Activated naive CD8-positive, alpha-beta T cell treated with anti-CD3 and anti-CD28 coated beads for 36 hours (primary cell): ENCODE results near the gene ST3GAL5. TPM values are rescaled to one million over a fixed set of nuclear protein-coding genes. Genes with fewer than 3 reads are reported as not detected.

Source experiments
- DNase-seq: peaks from one replicate; pipeline ENCODE4 v3.0.0; 2021
- H3K27ac Mint-ChIP-seq: one replicate; pipeline ENCODE4 v1.8.0; 2022; ENCODE audit warnings: mild to moderate bottlenecking, moderate library complexity, mixed read lengths
- H3K27me3 Mint-ChIP-seq: one replicate; pipeline ENCODE4 v1.8.0; 2022; ENCODE audit warnings: mild to moderate bottlenecking, mixed read lengths
- H3K36me3 Mint-ChIP-seq: one replicate; pipeline ENCODE4 v1.8.0; 2021; ENCODE audit warnings: mild to moderate bottlenecking, mixed read lengths
- H3K4me1 Mint-ChIP-seq: one replicate; pipeline ENCODE4 v1.8.0; 2021; ENCODE audit warnings: mixed read lengths
- H3K4me3 Mint-ChIP-seq: one replicate; pipeline ENCODE4 v1.8.0; 2022; ENCODE audit warnings: mild to moderate bottlenecking, moderate library complexity, mixed read lengths
- H3K9me3 Mint-ChIP-seq: one replicate; pipeline ENCODE4 v1.8.0; 2022; ENCODE audit warnings: mixed read lengths
- total RNA-seq, 2 experiments: library from RNA; stranded (reverse); gene quantifications; one replicate each; pipeline ENCODE4 v1.2.3, GENCODE V29; 2021

Gene ST3GAL5
- total RNA-seq, 2 experiments from 2014 or later = 14.6 to 15.1 TPM

DNA sequence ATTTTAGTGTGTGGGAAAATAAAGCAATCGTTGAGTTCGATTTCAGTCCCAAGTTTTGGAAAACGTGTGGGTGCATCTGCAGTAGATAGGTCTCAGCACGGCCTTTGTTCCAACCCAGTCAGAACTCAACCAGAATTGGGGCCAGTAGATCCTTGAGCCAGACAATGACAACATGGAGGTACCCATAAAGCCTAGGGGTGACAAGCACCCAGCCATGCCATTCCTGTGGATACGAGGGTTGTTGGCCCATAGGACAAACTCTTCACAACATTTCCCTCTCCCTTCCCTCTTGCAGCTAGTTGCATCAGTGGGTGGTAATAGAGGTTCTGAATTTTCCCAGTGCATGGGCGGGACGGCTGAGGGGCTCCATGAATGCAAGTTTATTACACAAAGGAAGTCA, 60.1 kb downstream of the ST3GAL5 start:
- no peaks in the 10 kb centered on the region for H3K9me3 Mint-ChIP-seq
- DNase-seq = no peak
- no peak overlapping the region for H3K4me3 Mint-ChIP-seq
- H3K36me3 Mint-ChIP-seq = no peaks in the 10 kb centered on the region
- H3K27ac Mint-ChIP-seq = no peak overlapping the region
- peaks cover 23% of the 10 kb centered on the region for H3K4me1 Mint-ChIP-seq
- H3K27me3 Mint-ChIP-seq = no peaks in the 10 kb centered on the region

DNA sequence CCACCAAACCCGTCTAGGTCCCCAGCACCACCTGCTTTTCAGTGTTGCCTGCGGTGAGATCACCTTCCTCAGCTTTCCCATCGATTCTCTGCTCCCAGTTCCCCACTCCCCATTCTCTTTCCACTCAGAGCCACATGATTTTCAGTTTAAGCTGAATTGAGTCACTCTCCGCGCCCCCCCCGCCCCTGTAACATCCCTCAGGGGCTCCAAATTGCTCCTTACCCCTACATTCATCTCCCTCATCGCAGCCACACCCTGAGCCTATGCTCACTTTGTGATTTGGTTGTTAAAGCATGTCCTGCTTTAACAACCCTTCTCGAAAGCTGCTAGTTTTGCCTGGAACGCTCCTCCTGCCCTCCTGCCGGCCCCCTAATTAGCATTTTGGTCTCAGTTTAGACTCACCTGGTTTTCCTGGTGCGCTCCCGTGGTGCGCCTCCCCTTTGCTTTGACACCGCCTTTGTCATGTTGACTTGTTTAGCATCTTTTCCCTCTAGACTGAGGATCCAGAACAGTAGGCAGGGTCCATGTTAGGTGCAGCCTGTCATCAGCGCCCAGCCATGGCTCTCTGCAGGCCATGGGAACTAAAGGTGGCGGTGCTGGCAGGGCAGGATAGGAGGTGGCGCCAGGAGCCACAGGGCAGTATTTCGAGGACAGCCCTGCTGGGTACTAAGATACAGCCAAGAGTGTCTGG, 60.8 kb downstream of the ST3GAL5 start:
- H3K27me3 Mint-ChIP-seq = no peaks in the 10 kb centered on the region
- H3K4me3 Mint-ChIP-seq = no peak overlapping the region
- no peak for DNase-seq
- H3K9me3 Mint-ChIP-seq = no peaks in the 10 kb centered on the region
- H3K27ac Mint-ChIP-seq = peak overlapping the region; percentile 60
- H3K36me3 Mint-ChIP-seq = no peaks in the 10 kb centered on the region
- peaks cover 23% of the 10 kb centered on the region for H3K4me1 Mint-ChIP-seq

DNA sequence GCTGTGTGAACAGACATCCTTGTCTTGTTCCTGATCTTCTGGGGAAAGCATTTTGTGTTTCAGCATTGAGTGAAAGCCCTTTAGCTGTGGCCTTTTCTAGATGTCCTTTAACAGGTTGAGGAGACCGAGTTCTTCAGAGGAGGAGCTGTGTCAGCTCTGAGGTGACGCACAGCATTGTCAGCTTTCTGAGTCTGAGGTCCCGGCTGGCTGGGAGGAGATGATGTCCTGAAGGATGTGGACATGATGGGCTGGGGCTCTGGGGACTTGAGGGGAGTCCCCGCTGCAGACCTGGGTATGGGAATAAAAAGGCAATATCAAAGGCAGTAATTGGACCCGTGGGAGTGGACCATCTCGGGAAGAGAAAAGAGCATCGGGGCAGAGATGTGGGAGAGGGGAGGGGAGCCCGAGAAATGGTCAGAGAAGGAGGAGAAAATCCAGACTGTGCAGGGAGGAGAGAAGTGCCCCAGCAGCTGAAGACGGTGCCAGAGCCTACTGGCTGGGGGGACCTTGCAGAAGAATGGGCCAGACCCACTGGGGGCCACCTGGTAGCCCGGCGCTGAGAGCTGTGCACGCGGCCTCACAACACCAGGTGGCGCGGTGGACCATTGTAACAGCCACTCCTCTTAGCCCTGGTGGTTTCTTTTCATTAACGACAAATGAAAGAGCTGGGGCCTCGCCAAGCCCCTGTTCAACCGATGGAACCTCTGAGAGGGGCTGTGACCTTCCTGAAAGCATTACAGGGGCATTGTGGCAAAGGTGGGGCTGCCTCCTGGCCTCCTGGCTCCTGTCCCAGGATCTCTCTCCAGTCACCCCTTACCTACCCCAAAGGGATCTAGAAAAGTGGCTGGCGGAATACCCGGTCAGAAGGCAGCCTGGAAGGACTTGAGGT, 61.6 kb downstream of the ST3GAL5 start:
- peak; percentile 79 for DNase-seq
- H3K36me3 Mint-ChIP-seq = no peaks in the 10 kb centered on the region
- peak overlapping the region; percentile 16 for H3K4me3 Mint-ChIP-seq
- H3K27ac Mint-ChIP-seq = peak overlapping the region; percentile 60
- H3K4me1 Mint-ChIP-seq = peaks cover 23% of the 10 kb centered on the region
- H3K9me3 Mint-ChIP-seq = no peaks in the 10 kb centered on the region
- no peaks in the 10 kb centered on the region for H3K27me3 Mint-ChIP-seq

DNA sequence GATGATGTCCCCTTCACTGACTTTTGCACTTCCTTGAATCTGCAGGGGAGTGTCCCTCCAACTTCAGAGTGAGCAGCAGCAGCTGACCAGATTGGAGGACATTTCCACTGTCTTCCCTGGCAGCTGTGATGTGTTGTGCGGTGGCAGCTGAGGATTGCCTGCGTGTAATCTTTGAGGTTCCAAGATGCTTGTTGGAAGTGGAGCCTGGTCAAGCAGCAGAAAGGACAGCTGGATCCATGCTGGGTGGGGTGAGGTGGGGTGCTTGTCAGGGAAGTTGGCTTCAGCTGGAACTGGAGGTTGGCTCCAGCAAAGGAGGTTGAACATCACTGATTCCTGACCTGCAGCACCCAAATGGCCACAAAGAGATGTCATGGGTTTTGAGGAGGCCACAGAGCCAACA, 64.8 kb downstream of the ST3GAL5 start:
- Mint-ChIP-seq H3K4me3 (no peak overlapping the region), H3K27ac (no peak overlapping the region), H3K27me3 (no peaks in the 10 kb centered on the region), H3K36me3 (no peaks in the 10 kb centered on the region), H3K9me3 (no peaks in the 10 kb centered on the region), H3K4me1 (peaks cover 7% of the 10 kb centered on the region)
- DNase-seq = no peak

DNA sequence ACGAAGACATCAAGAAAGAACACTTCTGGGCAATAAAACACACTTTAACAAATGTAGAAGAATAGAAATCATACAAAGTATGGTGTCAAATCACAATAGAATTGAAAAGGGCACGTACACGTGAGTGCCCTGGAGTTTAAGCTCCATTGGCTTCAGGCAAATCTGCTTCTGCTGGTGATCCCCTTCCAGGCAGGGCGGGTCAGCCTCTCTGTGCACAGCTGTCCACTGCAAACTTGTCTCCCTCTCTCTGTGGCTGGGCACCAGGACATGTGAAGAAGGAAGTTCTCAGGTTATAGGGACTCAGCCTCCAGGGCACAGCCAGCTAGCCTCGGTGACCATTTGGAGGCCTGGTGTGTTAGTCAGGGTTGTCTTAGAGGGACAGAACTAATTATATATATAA, 66.0 kb downstream of the ST3GAL5 start:
- Mint-ChIP-seq H3K27me3 (no peaks in the 10 kb centered on the region), H3K4me3 (no peak overlapping the region)

DNA sequence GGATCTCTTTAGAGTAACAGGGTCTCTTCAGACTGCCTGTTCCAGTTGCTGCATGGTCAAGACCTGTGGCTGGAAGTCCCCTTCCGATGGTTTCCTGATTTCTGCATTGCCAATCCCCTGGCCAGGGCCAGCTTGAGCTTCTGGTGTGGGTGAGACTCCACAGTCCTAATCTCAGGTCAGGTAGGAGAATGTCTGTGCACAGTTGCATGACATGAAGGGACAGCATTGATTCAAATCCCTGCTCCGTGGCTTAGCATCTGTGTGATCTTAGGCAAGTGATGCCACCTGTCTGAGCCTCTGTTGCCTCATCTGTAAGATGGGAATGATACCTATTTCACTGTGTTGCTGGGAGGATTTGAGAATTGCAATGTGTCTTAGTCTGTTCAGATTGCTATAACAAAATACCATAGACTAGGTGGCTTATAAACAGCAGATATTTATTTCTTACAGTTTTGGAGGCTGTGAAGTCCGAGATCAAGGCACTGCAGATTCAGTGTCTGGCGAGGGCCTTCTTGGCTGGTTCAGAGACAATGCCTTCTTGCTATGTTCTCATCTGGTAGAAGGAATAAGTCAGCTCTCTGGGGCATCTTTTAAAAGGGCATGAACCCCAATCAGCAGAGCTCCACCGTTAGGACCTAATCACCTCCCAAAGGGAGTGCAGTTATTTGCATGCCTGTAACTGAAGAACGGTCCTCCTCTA, 68.8 kb downstream of the ST3GAL5 start:
- Mint-ChIP-seq H3K9me3 (no peaks in the 10 kb centered on the region), H3K36me3 (no peaks in the 10 kb centered on the region), H3K4me1 (no peaks in the 10 kb centered on the region), H3K27me3 (peaks cover 3% of the 10 kb centered on the region), H3K27ac (no peak overlapping the region), H3K4me3 (no peak overlapping the region)
- no peak for DNase-seq

More for the DNA sequence above, 66.0 kb downstream of the ST3GAL5 start:
- Mint-ChIP-seq H3K9me3 (no peaks in the 10 kb centered on the region), H3K36me3 (no peaks in the 10 kb centered on the region), H3K27ac (no peak overlapping the region), H3K4me1 (peaks cover 3% of the 10 kb centered on the region)
- DNase-seq = no peak

DNA sequence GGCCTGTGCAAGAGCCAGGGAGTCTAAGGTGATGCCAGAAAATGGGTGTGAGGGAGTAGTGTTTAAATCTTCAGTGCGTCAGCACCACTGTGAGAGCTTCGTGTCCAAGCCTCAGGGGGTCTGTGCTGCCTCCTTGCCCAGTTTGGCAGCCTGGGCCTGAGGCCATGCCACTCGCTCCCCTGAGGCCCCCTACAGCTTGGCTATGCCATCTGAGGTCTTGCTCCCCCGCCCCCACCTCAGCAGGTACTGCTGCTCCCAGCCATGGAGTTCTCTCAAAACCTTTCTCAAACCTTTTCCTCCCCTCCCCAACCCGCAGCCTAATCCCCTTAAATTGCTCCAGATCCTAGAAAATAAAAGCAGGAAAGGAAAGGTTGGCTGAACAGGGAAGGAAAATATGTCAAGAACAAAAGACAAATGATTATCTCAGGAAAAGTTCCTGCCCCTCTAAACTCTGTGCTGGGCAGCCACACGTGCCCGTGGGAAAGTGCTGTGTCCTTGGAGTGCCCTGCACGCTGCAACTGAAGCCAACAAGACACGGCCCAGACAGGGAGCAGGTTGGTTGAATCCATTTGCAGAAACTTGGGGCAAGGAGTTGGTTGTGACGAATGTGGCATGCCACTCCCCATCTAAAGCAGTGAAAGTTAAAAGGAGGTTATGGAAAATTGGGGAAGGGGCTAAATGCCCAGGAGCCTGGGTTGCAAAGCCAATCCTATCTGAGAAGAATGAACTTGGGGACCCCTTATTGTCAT, 73.8 kb downstream of the ST3GAL5 start:
- H3K27me3 Mint-ChIP-seq = peaks cover 3% of the 10 kb centered on the region
- H3K27ac Mint-ChIP-seq = no peak overlapping the region
- H3K36me3 Mint-ChIP-seq = no peaks in the 10 kb centered on the region
- no peak for DNase-seq
- no peak overlapping the region for H3K4me3 Mint-ChIP-seq
- H3K9me3 Mint-ChIP-seq = no peaks in the 10 kb centered on the region
- no peaks in the 10 kb centered on the region for H3K4me1 Mint-ChIP-seq

DNA sequence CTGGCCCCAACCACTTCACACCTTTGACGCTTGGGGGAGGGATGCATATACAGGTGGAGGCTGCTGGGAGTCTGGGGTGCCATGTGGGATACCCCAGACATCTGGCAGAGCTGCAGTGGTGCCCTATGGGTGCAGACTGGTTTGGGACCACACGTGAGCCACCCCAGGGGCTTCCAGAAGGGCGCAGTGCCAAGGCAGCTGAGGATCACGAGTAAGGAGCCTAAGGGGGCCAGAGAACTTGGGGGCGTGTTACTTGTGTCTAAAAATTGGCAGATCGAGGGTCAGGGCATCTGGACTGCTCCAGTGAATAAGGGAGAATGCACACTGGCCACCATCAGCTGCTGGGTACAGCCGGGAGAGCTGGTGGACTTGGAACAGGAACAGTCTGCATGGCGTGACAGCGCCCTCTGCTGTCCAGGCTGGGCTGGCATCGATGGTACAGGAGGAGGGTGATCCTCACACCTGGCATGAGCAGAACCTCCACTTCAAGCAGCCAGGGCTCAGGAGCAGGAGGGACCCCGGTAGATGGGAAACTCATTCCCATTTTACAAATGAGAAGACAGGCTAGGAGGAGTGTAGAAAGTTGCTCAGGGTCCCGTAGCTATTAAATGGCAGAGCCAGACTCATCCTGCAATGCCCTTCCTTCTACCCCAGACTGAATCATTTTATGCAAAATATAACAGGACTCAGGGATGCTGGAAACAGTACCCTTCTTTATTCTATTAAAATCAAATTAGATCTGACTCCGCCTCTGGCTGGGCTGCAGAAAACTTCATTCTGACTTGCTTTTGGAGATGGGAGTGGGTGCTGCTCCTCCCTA, 74.6 kb downstream of the ST3GAL5 start:
- Mint-ChIP-seq H3K36me3 (no peaks in the 10 kb centered on the region), H3K4me1 (no peaks in the 10 kb centered on the region), H3K27ac (no peak overlapping the region), H3K9me3 (no peaks in the 10 kb centered on the region), H3K27me3 (peaks cover 3% of the 10 kb centered on the region), H3K4me3 (no peak overlapping the region)
- DNase-seq = peak; percentile 79

DNA sequence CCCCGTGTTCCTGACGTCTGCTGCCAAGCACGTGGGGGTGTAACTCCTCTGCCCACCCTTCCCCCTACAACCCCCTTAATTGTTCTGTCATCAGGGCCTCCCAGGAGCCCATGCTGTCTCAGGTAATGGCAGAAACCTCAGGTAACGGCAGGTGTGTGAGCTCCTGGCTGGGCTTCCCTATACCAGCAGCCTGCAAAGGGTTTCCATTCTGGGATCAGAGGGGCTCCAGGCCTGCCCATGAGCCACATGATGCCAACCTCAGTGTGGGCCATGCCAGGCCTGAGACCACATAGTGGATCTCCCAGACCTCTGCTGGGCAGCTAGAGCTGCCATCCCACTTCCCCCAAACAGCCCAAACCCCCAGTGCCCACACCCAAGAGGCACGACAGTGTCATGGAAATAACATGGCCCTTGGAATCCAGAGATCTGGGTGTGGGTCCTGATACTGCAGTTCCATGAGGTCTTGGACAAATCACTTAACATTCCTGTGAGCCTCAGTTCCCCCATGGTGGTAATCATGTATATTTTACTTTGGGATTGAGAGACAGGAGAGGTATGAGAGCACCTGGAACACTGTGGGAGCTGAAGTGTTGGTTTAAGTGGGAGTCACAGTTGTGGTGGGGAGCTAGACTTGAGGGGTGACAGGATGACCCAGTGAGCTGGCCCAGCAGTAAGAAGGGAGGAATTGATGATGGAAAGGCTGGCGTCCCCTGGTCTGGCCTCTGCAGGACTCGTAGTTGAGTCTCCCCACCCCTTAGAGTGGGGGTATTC, 75.4 kb downstream of the ST3GAL5 start:
- Mint-ChIP-seq H3K27ac (no peak overlapping the region), H3K27me3 (peaks cover 3% of the 10 kb centered on the region), H3K9me3 (no peaks in the 10 kb centered on the region), H3K4me1 (no peaks in the 10 kb centered on the region), H3K4me3 (no peak overlapping the region), H3K36me3 (no peaks in the 10 kb centered on the region)
- no peak for DNase-seq

DNA sequence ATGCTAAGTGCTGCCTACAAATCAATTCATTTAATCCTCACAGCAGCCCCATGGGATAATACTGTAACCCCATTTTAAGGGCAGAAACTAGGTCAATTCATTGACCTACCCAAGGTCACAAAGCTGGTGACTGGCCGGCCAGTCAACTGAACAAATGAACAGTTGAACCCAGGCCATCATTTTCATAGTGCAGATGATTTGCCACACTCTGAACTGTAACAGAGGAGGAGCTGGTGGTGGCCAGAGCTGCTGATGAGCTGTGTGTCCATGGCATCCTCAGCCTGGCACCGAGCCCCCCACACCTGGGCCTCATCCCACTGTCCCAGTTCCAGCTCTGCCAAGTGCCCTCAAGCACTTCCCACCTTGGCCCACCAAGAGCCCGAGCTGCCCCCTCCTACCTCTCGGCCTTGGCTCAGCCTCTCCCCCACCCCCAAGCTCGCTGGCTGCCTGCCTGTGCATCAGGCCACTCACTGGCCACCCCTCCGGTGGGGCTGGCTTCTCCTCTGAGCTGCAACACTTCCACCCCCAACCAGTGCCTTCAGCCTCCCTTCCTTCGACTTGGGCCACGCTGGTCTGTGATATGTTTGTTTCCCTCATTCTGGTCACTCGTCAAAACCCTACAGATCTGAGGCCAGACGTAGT, 76.6 kb downstream of the ST3GAL5 start:
- no peaks in the 10 kb centered on the region for H3K9me3 Mint-ChIP-seq
- H3K36me3 Mint-ChIP-seq = no peaks in the 10 kb centered on the region
- DNase-seq = no peak
- no peak overlapping the region for H3K4me3 Mint-ChIP-seq
- H3K27ac Mint-ChIP-seq = no peak overlapping the region
- H3K27me3 Mint-ChIP-seq = peaks cover 3% of the 10 kb centered on the region
- no peaks in the 10 kb centered on the region for H3K4me1 Mint-ChIP-seq

DNA sequence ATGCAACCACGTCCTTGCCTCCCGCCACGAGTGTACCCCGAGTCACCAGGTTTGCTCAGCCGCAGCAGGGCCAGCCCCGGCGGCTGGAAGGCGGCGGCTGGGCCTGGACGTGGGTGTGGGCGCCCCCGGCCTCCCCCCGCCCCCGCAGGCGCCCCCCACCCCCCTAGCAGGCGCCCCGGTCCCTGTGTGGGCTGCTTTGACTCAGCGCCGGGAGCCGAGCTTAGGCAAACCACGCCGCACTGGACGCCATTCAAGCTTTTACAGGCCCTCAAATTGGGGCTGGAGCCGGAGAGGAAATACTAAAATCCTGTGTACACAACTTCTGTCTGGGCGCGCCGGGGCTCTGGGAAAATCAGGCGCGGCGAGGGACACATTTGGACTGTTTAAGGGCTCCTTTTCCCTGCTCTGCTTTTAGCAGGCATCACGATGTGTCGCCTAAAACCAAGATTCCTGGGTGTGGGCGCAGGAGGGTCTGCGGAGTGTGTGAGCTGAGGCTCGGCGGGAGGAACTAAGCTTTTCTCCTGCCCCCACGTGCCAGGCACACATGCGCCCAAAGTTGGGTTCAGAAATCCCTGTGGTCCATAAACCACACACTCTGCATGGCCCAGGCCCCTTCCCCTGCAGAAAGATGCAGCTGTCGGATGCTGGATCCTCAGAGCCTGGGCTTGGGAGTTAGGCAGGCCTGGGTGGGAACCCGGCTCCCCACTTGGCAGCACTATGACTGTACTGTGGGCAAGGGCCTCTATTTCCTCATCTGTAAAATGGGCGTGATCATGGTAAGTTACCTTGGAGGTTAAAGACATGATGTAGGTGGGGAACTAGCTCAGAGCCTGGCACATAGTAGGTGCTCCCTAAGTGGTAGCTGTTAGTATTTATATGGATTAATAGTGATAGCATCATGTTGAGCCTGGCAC, 77.4 kb downstream of the ST3GAL5 start:
- Mint-ChIP-seq H3K36me3 (no peaks in the 10 kb centered on the region), H3K4me1 (no peaks in the 10 kb centered on the region), H3K27me3 (peaks cover 3% of the 10 kb centered on the region), H3K4me3 (no peak overlapping the region), H3K9me3 (no peaks in the 10 kb centered on the region), H3K27ac (no peak overlapping the region)
- DNase-seq = no peak

DNA sequence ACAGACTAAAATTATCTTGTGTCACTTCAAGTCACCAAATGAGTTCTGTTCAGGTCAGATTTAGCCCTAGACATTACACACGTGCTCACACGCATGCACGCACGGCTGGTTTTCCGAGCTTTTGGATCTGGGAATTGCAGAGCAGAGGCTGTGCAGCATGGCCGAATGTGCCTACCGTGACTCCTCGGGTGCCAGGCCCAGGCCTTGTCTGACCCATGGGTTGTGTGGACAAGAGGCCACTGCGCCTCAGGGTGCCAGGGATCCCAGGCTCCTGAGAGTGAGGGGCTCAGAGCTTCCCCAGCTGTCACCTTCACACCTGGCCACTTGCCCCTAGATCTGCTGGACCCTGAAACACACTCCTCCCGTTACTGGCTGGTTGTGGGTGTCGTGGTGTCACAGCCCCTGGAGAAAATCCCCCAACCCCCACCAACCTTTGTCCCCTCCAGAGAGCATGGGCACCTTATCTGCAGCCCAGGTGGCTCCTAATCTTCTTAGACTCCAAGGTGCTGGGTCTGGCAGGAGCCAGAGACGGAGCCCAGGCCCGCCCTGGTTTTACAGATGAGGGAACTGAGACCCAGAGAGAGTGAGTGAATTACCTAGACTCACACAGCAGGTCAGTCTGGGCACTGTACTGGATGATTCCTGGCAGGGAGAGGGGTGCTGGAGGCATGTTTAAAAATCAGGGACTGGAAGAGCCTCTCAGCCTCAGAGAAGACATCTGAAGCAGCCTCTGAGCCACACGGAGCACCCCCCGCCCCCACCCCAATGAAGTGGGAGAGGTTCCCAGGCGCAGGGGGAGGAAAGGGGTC, 78.2 kb downstream of the ST3GAL5 start:
- no peak overlapping the region for H3K4me3 Mint-ChIP-seq
- no peaks in the 10 kb centered on the region for H3K36me3 Mint-ChIP-seq
- H3K27me3 Mint-ChIP-seq = peaks cover 3% of the 10 kb centered on the region
- H3K27ac Mint-ChIP-seq = no peak overlapping the region
- H3K9me3 Mint-ChIP-seq = no peaks in the 10 kb centered on the region
- no peaks in the 10 kb centered on the region for H3K4me1 Mint-ChIP-seq
- DNase-seq = no peak
